Fibroblast of skin of right biceps (primary cell): ENCODE data around the gene FTCDNL1.

ENCODE experiments used
- DNase-seq: peaks from one replicate; pipeline ENCODE4 v3.0.0-alpha.2; 2013

The FTCDNL1 gene

GRCh38 chr2:199779589-199779988 lies 71.4 kb downstream of the FTCDNL1 start:
- DNase-seq = no peak

- no peak for DNase-seq
Measured at GRCh38 chr2:199778655-199779054, 72.3 kb downstream of the FTCDNL1 start.

DNA sequence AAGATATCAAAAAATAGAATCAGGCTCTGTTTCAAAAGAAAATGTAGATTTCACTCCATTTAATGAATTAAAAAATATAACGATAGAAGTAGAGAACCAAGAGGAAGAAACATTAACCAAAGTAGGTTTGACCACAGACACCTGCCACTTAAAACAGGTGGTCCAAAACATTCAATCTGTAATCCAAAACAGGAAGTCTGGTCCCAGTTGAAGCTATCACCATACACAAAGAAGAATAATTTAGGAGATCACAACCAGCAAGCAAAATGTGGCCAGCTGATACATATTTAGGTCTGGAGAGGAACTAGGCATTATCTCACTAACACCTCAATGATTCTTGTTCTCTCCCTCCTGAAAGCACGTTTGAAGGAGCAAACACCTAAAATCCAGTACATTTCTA lies 73.1 kb downstream of the FTCDNL1 start:
- DNase-seq = no peak

DNA sequence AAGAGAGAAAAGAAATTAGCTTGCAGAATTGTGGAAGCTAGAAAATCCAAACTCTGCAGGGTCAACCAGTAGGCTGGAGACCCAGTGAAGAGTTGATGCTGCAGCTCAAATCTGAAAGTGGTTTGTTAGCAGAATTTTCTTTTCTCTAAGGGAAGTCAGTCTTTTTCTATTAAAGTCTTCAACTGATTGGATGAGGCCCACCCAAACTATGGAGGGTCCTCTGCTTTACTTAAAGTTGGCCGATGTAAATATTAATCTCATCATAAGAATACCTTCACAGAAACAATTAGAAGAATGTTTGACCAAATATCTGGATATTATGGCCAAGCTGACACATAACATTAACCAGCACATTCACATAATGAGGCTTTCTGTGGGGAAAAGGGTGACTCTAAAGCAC lies 73.7 kb downstream of the FTCDNL1 start:
- no peak for DNase-seq

GRCh38 chr2:199775267-199775666 lies 75.7 kb downstream of the FTCDNL1 start:
- DNase-seq = peak; percentile 10

DNA sequence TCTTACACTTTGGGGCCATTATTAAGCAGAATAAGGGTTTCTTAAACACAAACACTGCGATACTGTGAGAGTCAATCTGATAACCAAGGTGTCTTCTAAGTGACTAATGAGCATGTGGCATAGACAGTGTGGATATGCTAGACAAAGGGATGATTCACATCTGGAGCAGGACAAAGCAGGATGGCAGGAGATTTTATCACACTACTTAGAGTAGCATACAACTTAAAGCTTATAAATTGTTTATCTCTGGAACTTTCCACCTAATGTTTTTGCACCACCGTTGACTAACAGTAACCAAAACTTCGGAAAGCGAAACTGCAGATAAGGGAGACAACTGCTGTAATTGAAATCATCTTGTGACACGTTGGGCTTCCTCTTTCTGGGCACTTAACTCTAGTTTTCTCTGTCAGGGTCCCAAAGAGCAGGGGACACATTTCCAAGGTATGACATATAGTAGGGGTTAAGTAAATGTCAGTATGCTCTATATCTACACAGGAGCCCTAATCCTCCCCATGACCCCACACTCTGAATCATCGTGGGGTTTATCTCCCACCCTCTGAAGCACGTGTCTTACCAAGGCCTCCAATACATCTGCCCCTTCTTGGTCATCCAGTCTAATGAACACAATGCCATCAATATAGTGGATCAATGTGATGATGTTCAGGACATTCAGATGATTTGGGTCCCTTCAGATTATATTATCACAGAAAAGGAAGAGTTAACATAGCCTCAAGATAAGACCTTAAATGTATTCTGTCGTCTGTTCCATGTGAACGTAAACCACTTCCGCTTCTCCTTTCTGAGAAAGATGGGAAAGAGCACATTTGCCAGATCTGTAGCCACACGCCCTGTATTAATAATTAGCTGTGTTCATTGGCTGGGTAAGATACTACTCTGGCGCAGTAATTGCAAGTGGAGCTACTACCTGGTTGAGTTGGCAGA lies 78.7 kb downstream of the FTCDNL1 start:
- DNase-seq = no peak

- DNase-seq = no peak
Measured at GRCh38 chr2:199770716-199771115, 80.3 kb downstream of the FTCDNL1 start.

DNA sequence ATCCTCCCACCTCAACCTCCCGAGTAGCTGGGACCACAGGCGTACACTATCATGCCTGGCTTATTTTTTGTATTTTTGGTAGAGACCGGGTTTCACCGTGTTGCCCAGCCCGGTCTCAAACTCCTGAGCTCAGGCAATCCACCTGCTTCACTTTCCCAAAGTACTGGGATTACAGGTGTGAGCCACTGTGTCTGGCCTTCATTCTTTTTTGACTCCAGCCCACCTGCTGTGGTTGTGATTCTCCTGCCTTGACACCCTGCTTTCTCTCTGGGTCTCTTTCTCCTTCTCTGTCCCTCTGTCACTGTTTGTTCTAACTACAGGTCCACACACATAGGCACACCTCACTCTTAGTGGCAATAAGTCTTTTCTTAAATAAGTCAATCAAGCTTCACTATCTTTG lies 85.3 kb downstream of the FTCDNL1 start:
- DNase-seq = no peak

- no peak for DNase-seq
Measured at GRCh38 chr2:199764273-199764800, 86.7 kb downstream of the FTCDNL1 start.

DNA sequence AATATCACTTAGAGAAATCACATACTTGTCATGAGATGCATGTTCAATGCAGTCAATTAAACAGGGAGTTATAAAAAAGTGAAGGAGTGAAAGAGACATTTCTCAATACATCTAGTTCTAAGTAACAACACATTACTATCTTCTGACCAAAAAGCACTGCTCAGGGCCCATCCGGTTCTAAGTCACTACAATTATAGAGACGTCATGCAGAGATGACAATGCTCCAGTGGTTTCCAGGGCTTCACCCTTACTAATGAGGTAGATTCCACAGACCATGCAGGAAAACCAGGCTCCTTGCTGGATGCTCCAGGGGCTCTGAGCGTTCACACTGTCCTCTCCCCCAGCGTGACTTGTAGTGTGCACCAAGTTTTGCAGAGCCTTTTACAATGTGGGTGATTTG lies 88.0 kb downstream of the FTCDNL1 start:
- no peak for DNase-seq

GRCh38 chr2:199760574-199760973 lies 90.4 kb downstream of the FTCDNL1 start:
- no peak for DNase-seq

- DNase-seq = no peak
Measured at GRCh38 chr2:199757233-199757870, 93.6 kb downstream of the FTCDNL1 start.

- DNase-seq = no peak
Measured at GRCh38 chr2:199756743-199757142, 94.2 kb downstream of the FTCDNL1 start.

DNA sequence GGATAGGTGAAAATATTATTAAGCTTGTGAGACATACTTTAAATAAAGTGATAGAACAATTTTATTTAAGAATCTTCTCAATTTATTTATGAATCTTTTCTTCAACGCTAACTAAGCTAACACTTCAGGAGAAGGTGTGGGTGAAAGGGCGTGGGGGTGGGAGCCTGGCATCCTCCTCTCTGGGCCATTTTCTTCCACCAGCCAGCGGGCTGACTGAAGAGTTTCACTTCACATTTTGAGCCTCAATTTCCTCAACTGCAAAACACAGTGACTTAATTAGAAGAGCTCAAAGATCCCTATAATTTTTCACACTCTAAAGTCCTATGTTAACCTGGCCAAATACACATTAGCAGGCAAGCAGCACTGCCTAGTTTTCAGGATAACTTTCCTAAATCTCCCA lies 94.8 kb downstream of the FTCDNL1 start:
- no peak for DNase-seq

DNA sequence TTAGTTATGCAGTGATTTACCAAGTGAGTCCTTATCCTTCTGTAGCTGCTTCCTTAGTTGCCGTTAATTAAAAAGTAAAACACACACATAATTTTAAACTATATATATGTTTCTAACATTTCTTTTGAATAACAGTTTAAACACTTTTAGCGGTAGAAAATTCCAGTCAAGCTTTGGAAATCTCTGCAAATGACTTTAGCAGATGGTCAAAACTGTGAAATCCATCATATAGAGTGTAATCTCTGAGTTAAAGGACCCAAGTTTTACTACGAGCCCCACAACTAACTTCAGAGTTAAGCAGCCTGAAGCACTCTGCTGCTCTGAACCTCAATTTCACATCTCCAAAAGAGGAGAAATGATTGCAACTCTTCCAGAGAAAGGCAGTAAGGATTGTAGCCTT lies 96.2 kb downstream of the FTCDNL1 start:
- no peak for DNase-seq

DNA sequence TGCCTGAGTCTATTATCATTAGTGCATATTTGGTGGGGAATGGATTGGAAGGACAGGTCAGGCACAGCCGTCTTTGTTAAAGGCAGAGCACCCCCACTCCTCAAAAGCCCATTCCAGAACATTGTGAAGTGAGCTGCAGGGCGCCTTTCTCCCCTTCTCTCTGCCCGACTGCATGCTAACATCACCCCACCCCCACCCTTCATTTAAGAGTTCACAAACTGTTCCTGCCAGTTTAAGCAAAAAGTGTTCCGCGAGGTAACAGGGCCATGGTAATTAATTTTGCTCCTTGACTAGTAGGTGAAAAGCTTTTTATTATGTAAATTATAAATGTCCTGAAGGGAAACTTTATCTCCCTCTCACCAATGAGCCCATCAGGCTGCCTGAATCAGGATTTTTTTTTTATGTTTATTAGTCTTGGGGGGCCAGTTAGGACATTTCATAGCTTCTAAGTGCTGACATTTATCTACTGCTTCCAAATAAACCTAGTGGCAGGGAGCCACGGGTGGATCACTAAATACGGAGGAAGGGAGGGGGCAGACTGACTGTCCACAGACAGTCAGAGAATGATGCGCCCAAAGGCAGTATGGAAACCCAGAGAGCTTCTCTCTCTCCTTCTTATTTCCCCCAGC lies 99.4 kb downstream of the FTCDNL1 start:
- no peak for DNase-seq

- DNase-seq = no peak
Measured at GRCh38 chr2:199749571-199749970, 101.4 kb downstream of the FTCDNL1 start.

- no peak for DNase-seq
Measured at GRCh38 chr2:199744724-199745123, 106.3 kb downstream of the FTCDNL1 start.

DNA sequence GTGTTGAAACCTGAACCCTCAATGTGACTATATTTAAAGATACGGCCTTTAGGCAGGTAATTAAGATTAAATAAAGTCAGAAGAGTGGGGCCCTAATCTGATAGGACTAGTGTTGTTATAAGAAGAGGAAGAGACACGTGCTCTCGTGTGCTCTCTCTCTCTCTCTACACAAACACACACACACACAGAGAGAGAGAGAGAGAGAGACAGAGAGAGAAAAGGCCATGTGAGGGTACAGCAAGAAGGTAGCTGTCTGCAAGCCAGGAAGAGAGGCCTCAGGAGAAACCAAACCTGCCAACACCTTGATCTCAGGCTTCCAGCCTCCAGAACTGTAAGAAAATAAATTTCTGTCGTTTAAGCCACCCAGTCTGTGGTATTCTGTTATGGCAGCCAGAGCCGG lies 106.7 kb downstream of the FTCDNL1 start:
- DNase-seq = no peak

GRCh38 chr2:199743415-199744120 lies 107.4 kb downstream of the FTCDNL1 start:
- DNase-seq = no peak

DNA sequence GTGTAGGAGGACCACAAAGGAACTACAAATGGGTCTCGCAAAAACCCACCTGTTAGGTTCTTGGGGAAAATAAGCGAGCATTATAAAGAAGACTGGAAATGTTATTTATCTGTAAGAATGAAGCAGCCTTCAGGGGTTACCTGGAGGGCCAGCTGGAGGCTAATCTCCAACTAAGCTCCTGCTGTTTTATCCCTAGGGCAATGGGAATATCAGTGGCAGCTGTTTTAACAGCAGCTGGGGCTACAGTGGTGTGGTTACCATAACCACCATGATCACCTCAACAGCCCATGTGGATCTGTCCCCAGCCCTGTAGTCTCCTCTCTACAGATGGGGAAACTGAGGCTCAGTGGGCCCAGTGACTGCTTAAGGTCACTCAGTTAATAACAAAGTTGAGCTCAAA lies 108.1 kb downstream of the FTCDNL1 start:
- no peak for DNase-seq

GRCh38 chr2:199740111-199740428 lies 110.9 kb downstream of the FTCDNL1 start:
- no peak for DNase-seq
